K562 (cell line): ENCODE measurements around the gene LRRTM3. TPM values are rescaled to one million over a fixed set of nuclear protein-coding genes. Genes with fewer than 3 reads are reported as not detected.

Experiments
- ATAC-seq: fragments of 200-7000 bp; cut with Tn5 transposase; 3 replicates; pipeline ENCODE4 v1.9.1; 2020; ENCODE audit warnings: moderate library complexity
- BruUV-seq: library from RNA; stranded (reverse); fragments of 400-500 nt; replicated peaks from 2 replicates; lab custom pipeline; 2021; lab: Mats Ljungman, UMichigan
- CTCF ChIA-PET: fragments of 300-600 bp; formaldehyde crosslinking; extraction: SDS; loops from one replicate; lab custom pipeline; 2021; ENCODE audit warnings: low intra/inter-chr PET ratio; lab: Yijun Ruan, JAX
- POLR2A ChIA-PET: fragments of 300-600, 350-650 bp; sonication (Branson Sonifier 250); formaldehyde crosslinking; extraction: SDS; loops from one replicate; lab custom pipeline; 2021; ENCODE audit warnings: antibody characterized with exemption, inconsistent platforms; lab: Yijun Ruan, JAX
- DNase-seq, 4 experiments: peaks; one replicate each; pipeline versions ENCODE4 v3.0.0 to v3.0.0-alpha.2; 2011 to 2018; ENCODE audit warnings: low spot score in 3 of 4, mixed read lengths in 3 of 4; ENCODE audit errors: extremely low read depth in 1 of 4
- FAIRE-seq: peaks from 2 replicates; lab custom pipeline; 2011; peaks lifted over from hg19 to GRCh38; lab: Jason Lieb, UNC
- H2AFZ ChIP-seq: 2 replicates; pipeline ENCODE4 v1.6.0; 2011; ENCODE audit warnings: low read depth, low read length, control low read depth, inconsistent platforms
- H3K27ac ChIP-seq: fragments of 200-600 bp; 3 replicates; pipeline ENCODE4 v1.8.0; 2011; ENCODE audit warnings: low read depth, mild to moderate bottlenecking, control low read depth, inconsistent platforms, low read length, moderate library complexity, mixed read lengths; ENCODE audit errors: extremely low read depth
- H3K27me3 ChIP-seq, 2 experiments: fragments of 300-600 bp in 1 of 2; 2 replicates in 1 of 2; 3 replicates in 1 of 2; pipeline versions ENCODE4 v1.6.0 to v1.8.0; 2011; ENCODE audit warnings: inconsistent platforms in 2 of 2, low read length in 2 of 2, mild to moderate bottlenecking in 1 of 2, mixed read lengths in 1 of 2, moderate library complexity in 1 of 2; ENCODE audit not compliant: control insufficient read depth in 2 of 2, insufficient read depth in 2 of 2
- H3K36me3 ChIP-seq: fragments of 300-600 bp; 3 replicates; pipeline ENCODE4 v1.8.0; 2011; ENCODE audit warnings: mild to moderate bottlenecking, low read length, inconsistent platforms; ENCODE audit not compliant: control insufficient read depth, insufficient read depth
- H3K4me1 ChIP-seq, 2 experiments: fragments of 200-600 bp in 1 of 2; replicated peaks in 1 of 2; 2 replicates in 1 of 2; 3 replicates in 1 of 2; pipeline versions ENCODE4 v1.5.1 to v1.8.0; 2011; ENCODE audit warnings: inconsistent platforms in 2 of 2, low read length in 2 of 2, mild to moderate bottlenecking in 1 of 2, mixed read lengths in 1 of 2, moderate library complexity in 1 of 2; ENCODE audit not compliant: control insufficient read depth in 2 of 2, insufficient read depth in 2 of 2
- H3K4me2 ChIP-seq: 2 replicates; pipeline ENCODE4 v1.6.1; 2011; ENCODE audit warnings: low read length, control low read depth, inconsistent platforms, mixed read lengths; ENCODE audit not compliant: insufficient read depth
- H3K4me3 ChIP-seq: fragments of 200-600 bp; sonication (generic), shearing (Covaris generic); 2 replicates; pipeline ENCODE4 v1.5.1; 2016; ENCODE audit warnings: control low read depth, inconsistent platforms
- H3K79me2 ChIP-seq: fragments of 200-600 bp; 3 replicates; pipeline ENCODE4 v1.8.0; 2011; ENCODE audit warnings: low read length, inconsistent platforms; ENCODE audit not compliant: control insufficient read depth, insufficient read depth
- H3K9ac ChIP-seq, 2 experiments: 2 replicates each; pipeline versions ENCODE4 v1.6.0 to v1.6.1; 2011; ENCODE audit warnings: low read depth in 2 of 2, low read length in 2 of 2, control low read depth in 1 of 2, inconsistent platforms in 1 of 2, mild to moderate bottlenecking in 1 of 2, mixed read lengths in 1 of 2; ENCODE audit not compliant: insufficient read depth in 1 of 2
- H3K9me1 ChIP-seq: one replicate; pipeline ENCODE4 v1.6.0; 2011; ENCODE audit warnings: inconsistent platforms, mild to moderate bottlenecking, low read length, moderate library complexity; ENCODE audit not compliant: control insufficient read depth, insufficient read depth
- H3K9me3 ChIP-seq: replicated peaks from 2 replicates; pipeline ENCODE4 v1.5.1; 2011; ENCODE audit warnings: low read depth, low read length, inconsistent platforms; ENCODE audit not compliant: control insufficient read depth, insufficient read depth
- H4K20me1 ChIP-seq: replicated peaks from 2 replicates; pipeline ENCODE4 v1.6.1; 2011; ENCODE audit warnings: low read length, inconsistent platforms, mixed read lengths; ENCODE audit not compliant: control insufficient read depth, insufficient read depth
- E2F3 ChIP-seq: fragments of 250-450 bp; sonication (Bioruptor Pico); IDR thresholded peaks from 2 replicates; pipeline ENCODE4 v1.4.0; 2020; ENCODE audit warnings: mild to moderate bottlenecking
- ELF4 ChIP-seq: fragments of 450-650 bp; formaldehyde crosslinking; IDR thresholded peaks from 2 replicates; pipeline ENCODE4 v1.4.0; 2022; ENCODE audit warnings: missing genetic modification characterization
- HNRNPK ChIP-seq: fragments of 200-400 bp; formaldehyde crosslinking; IDR thresholded peaks from one replicate; pipeline ENCODE4 v1.6.1; 2018; ENCODE audit warnings: mild to moderate bottlenecking, low read depth, low read length; ENCODE audit not compliant: poor library complexity, severe bottlenecking
- MCM2 ChIP-seq: fragments of 450-650 bp; IDR thresholded peaks from 2 replicates; pipeline ENCODE4 v1.6.1; 2017; ENCODE audit warnings: low read depth, mild to moderate bottlenecking
- SMARCB1 ChIP-seq: IDR thresholded peaks from 2 replicates; pipeline ENCODE4 v1.6.1; 2011; ENCODE audit warnings: improper control_type of control experiment, low read depth; ENCODE audit not compliant: insufficient read length
- STAT5A ChIP-seq: IDR thresholded peaks from 2 replicates; pipeline ENCODE4 v1.6.1; 2012; ENCODE audit warnings: low read length, inconsistent platforms, borderline replicate concordance
- UBTF ChIP-seq, 2 experiments: IDR thresholded peaks; 2 replicates each; pipeline ENCODE4 v1.6.1; 2012; ENCODE audit warnings: improper control_type of control experiment in 2 of 2, low read depth in 2 of 2, low read length in 2 of 2, borderline replicate concordance in 1 of 2
- ZBTB11 ChIP-seq, 3 experiments: fragments of 200-800 bp in 1 of 3; fragments of 250-450 bp in 1 of 3; fragments of 450-650 bp in 1 of 3; sonication (Bioruptor Pico) in 1 of 3; sonication (Bioruptor generic) in 1 of 3; formaldehyde crosslinking in 1 of 3; IDR thresholded peaks; 2 replicates each; pipeline versions ENCODE4 v1.6.1 to v1.8.0; 2016 to 2022; ENCODE audit warnings: mild to moderate bottlenecking in 2 of 3, missing genetic modification characterization in 2 of 3, missing compliant biosample characterization in 1 of 3, moderate library complexity in 1 of 3
- ZBTB5 ChIP-seq: fragments of 450-650 bp; IDR thresholded peaks from 2 replicates; pipeline ENCODE4 v1.6.1; 2017; ENCODE audit warnings: antibody characterized with exemption
- ZC3H4 ChIP-seq: sonication (generic); formaldehyde crosslinking; IDR thresholded peaks from 2 replicates; pipeline ENCODE4 v1.9.0; 2021; ENCODE audit warnings: missing genetic modification reagents, borderline replicate concordance
- ZFP91 ChIP-seq: sonication (generic); formaldehyde crosslinking; IDR thresholded peaks from 2 replicates; pipeline ENCODE4 v1.8.0; 2022; ENCODE audit warnings: mild to moderate bottlenecking, missing genetic modification reagents
- ZFX ChIP-seq: sonication (generic); formaldehyde crosslinking; IDR thresholded peaks from 2 replicates; pipeline ENCODE4 v1.8.0; 2022; ENCODE audit warnings: mild to moderate bottlenecking, missing genetic modification reagents, moderate library complexity
- in situ Hi-C: fragments of 300-500 bp; cut with MboI; formaldehyde crosslinking; loops from 4 replicates; pipeline ENCODE4 v1.15.0; 2018; ENCODE audit warnings: inconsistent platforms, mixed read lengths
- intact Hi-C: fragments of 100-400 bp; cut with micrococcal nuclease; formaldehyde crosslinking; loops from 2 replicates; pipeline ENCODE4 v1.14.2; 2022
- polyA plus RNA-seq, 8 experiments: library from polyadenylated mRNA; depleted of rRNA in 4 of 8; stranded (reverse) in 5 of 8; unstranded in 3 of 8; fragments of >200 nt; fragmentation: Nextera tagmentation in 2 of 8; fragmentation: Illumina TruSeq in 1 of 8; extraction: Ambion mirVana in 2 of 8; extraction: Trizol in 1 of 8; gene quantifications; 2 replicates each; pipeline versions ENCODE4 v1.2.1 to v1.2.3, GENCODE V29; 2011 to 2014; ENCODE audit warnings: inconsistent platforms in 1 of 8, missing spikeins in 1 of 8
- total RNA-seq, 7 experiments: library from RNA; depleted of rRNA in 6 of 7; stranded (reverse); fragments of >200 nt in 6 of 7; fragmentation: Illumina TruSeq in 2 of 7; extraction: Trizol in 2 of 7; gene quantifications; 2 replicates each; pipeline versions ENCODE4 v1.2.1 to v1.2.3, GENCODE V29; 2011 to 2021; ENCODE audit warnings: low replicate concordance in 1 of 7

The LRRTM3 gene
- total and polyA plus RNA-seq, 9 of the 15 experiments (the other 6 are each of a cell fraction or from before 2014, with no cell fraction given) = not detected

- TF ChIP-seq E2F3 (CRISPR knock-in tag) = no peak
- TF ChIP-seq MCM2 = no peak
- no peak for TF ChIP-seq HNRNPK
- TF ChIP-seq ZC3H4 = no peak
- no peak for TF ChIP-seq UBTF (IDR thresholded peaks at IDR 0.05; ENCODE audit: borderline replicate concordance in 1 of 2, low read depth in 2 of 2, low read length in 2 of 2)
These were observed 111.0 kb downstream of the LRRTM3 start (continued) for GRCh38 chr10:67036808-67037207.

- POLR2A ChIA-PET = no interaction called here
- H3K79me2 ChIP-seq = no peaks in the 10 kb centered on the region
- no TSS peak for BruUV-seq
- no peak for TF ChIP-seq STAT5A
- no peak for TF ChIP-seq ELF4 (CRISPR knock-in tag)
- TF ChIP-seq ZFP91 (CRISPR knock-in tag) = no peak
- no peak for TF ChIP-seq SMARCB1
- no peak for TF ChIP-seq ZFX (CRISPR knock-in tag)
- no peak for TF ChIP-seq ZBTB5
- TF ChIP-seq ZBTB11 (CRISPR knock-in tag; IDR thresholded peaks at IDR 0.05) = no peak
These were observed 117.2 kb downstream of the LRRTM3 start for GRCh38 chr10:67043041-67043440.

More at GRCh38 chr10:67043041-67043440, 117.2 kb downstream of the LRRTM3 start:
- Histone ChIP-seq H3K4me3 (no peak overlapping the region), H3K4me2 (no peak overlapping the region), H3K36me3 (no peaks in the 10 kb centered on the region), H3K9me3 (no peaks in the 10 kb centered on the region; the same call in 1 of the 2 replicates), H3K27ac (no peak overlapping the region), H3K27me3 (no peaks in the 10 kb centered on the region), H3K9ac (no peak overlapping the region), H4K20me1 (no peaks in the 10 kb centered on the region), H3K9me1 (no peaks in the 10 kb centered on the region), H2AFZ (no peak overlapping the region), H3K4me1 (no peaks in the 10 kb centered on the region)
- no peak for DNase-seq
- CTCF ChIA-PET = no interaction called here
- ATAC-seq = no peak
- FAIRE-seq = no peak
- intact Hi-C loops (no loop called here), in situ Hi-C loops (no loop called here)
